Panc1 (cell line): Measurements from ENCODE around the gene ZNF862.

Experiments used
- CTCF ChIP-seq: fragments of 450-650 bp; IDR thresholded peaks from 2 replicates; pipeline ENCODE4 v1.5.1; 2017; ENCODE audit warnings: mild to moderate bottlenecking
- SIN3A ChIP-seq: IDR thresholded peaks from 2 replicates; pipeline ENCODE4 v1.6.1; 2012; ENCODE audit warnings: low read depth, mild to moderate bottlenecking, low read length, moderate library complexity, borderline replicate concordance; ENCODE audit not compliant: insufficient read depth

- no peak for TF ChIP-seq CTCF
- no peak for TF ChIP-seq SIN3A
These were observed 13.3 kb downstream of the ZNF862 start for GRCh38 chr7:149851449-149851848.
